ENCODE data around the gene MPRIP. TPM values are rescaled to one million over a fixed set of nuclear protein-coding genes. Genes with fewer than 3 reads are reported as not detected.

The MPRIP gene
- total RNA-seq, 6 experiments from 2014 or later = 39.0 to 97.6 (median 76.7) TPM

GRCh38 chr17:17071531-17072360 is 29.5 kb downstream of the MPRIP start:
- 76% methylated on average over 7 of the region's 14 CpGs for WGBS (ENCODE audit: insufficient coverage, low coverage, low lambda C conversion rate, missing lambda C conversion rate)
- H3K9me3 ChIP-seq = no peaks in the 10 kb centered on the region
- no peak overlapping the region for H3K27ac ChIP-seq
- no peak for TF ChIP-seq POLR2A (IDR thresholded peaks at IDR 0.05)
- TF ChIP-seq, protein P1, sequence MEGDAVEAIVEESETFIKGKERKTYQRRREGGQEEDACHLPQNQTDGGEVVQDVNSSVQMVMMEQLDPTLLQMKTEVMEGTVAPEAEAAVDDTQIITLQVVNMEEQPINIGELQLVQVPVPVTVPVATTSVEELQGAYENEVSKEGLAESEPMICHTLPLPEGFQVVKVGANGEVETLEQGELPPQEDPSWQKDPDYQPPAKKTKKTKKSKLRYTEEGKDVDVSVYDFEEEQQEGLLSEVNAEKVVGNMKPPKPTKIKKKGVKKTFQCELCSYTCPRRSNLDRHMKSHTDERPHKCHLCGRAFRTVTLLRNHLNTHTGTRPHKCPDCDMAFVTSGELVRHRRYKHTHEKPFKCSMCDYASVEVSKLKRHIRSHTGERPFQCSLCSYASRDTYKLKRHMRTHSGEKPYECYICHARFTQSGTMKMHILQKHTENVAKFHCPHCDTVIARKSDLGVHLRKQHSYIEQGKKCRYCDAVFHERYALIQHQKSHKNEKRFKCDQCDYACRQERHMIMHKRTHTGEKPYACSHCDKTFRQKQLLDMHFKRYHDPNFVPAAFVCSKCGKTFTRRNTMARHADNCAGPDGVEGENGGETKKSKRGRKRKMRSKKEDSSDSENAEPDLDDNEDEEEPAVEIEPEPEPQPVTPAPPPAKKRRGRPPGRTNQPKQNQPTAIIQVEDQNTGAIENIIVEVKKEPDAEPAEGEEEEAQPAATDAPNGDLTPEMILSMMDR (IDR thresholded peaks at IDR 0.05) = no peak
- no peak for ATAC-seq
- intact Hi-C loops (cut with DNase I) = no loop called here
- H3K27me3 ChIP-seq = no peaks in the 10 kb centered on the region
- H3K36me3 ChIP-seq = no peaks in the 10 kb centered on the region
- no peak overlapping the region for H3K4me3 ChIP-seq
- peaks cover 0 to 22% (median 9%) of the 10 kb centered on the region in 4 donors for H3K4me1 ChIP-seq
- DNase-seq = peak in 1 of 3 donors; percentile 37

DNA sequence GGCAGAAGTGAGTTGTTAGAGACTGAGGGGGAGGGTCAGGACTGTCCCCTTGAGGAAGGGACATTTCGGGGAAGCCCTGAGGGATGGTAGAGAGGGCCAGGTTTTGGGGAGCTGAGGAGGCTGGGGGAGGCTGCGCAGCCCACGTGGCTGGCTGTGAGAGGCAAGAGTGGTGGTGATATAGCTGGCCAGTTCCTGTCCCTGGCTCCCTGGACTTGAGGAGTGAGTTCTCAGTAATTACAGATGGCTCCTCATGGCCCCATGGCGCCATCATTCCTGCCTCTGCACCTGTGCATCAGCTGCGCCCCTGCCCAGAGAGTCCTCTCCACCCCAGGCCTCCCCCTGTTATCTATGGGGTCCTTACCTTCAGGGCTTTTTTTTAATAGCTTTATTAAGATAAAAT is 30.3 kb downstream of the MPRIP start:
- no peaks in the 10 kb centered on the region for H3K27me3 ChIP-seq
- WGBS (ENCODE audit: insufficient coverage, low coverage, low lambda C conversion rate, missing lambda C conversion rate) = 100% methylated on average over 4 of the region's 5 CpGs
- ATAC-seq = no peak
- H3K36me3 ChIP-seq = no peaks in the 10 kb centered on the region
- no peak overlapping the region for H3K4me3 ChIP-seq
- no peak for TF ChIP-seq POLR2A (IDR thresholded peaks at IDR 0.05)
- TF ChIP-seq, protein P1 (IDR thresholded peaks at IDR 0.05) = no peak
- H3K4me1 ChIP-seq = peaks cover 0 to 30% (median 13%) of the 10 kb centered on the region in 4 donors
- no peak overlapping the region for H3K27ac ChIP-seq
- intact Hi-C loops (cut with DNase I) = no loop called here
- H3K9me3 ChIP-seq = no peaks in the 10 kb centered on the region
- peak in 1 of 3 donors; percentile 21 for DNase-seq

DNA sequence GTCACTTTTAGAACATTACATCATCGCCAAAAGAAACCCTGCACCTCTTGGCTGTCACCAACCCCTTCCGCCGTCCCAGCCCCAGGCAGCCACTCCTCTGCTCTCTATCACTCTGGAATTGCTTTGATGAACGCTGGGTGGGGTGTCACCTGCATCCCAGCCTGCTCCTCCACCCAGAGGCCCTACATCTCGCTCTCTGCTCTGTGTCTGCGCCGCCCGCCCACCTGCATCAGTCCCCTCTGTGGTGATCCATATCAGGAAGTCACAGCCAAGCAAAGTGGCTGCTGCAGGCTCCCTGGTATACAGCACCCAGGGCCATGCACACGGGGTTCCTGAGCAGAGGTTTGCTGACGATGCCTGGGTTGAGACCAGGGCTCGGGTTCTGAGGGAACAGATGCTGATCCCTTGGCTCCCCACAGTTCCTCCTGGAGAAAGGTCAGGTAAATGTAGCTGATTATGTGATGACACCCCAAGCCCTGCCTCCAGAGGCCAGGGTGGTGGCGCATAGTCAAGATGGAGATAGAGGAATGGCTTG is 30.8 kb downstream of the MPRIP start:
- DNase-seq (peak in 1 of 3 donors; percentile 38), ATAC-seq (no peak)
- Histone ChIP-seq H3K27me3 (no peaks in the 10 kb centered on the region), H3K4me1 (peaks cover 0 to 35% (median 16%) of the 10 kb centered on the region in 4 donors), H3K9me3 (no peaks in the 10 kb centered on the region), H3K36me3 (no peaks in the 10 kb centered on the region), H3K4me3 (no peak overlapping the region), H3K27ac (no peak overlapping the region)
- intact Hi-C loops (cut with DNase I) = no loop called here
- 92% methylated on average over 8 of the region's 12 CpGs for WGBS (ENCODE audit: insufficient coverage, low coverage, low lambda C conversion rate, missing lambda C conversion rate)
- TF ChIP-seq POLR2A (IDR thresholded peaks at IDR 0.05) = no peak
- TF ChIP-seq, protein P1 (IDR thresholded peaks at IDR 0.05) = no peak

DNA sequence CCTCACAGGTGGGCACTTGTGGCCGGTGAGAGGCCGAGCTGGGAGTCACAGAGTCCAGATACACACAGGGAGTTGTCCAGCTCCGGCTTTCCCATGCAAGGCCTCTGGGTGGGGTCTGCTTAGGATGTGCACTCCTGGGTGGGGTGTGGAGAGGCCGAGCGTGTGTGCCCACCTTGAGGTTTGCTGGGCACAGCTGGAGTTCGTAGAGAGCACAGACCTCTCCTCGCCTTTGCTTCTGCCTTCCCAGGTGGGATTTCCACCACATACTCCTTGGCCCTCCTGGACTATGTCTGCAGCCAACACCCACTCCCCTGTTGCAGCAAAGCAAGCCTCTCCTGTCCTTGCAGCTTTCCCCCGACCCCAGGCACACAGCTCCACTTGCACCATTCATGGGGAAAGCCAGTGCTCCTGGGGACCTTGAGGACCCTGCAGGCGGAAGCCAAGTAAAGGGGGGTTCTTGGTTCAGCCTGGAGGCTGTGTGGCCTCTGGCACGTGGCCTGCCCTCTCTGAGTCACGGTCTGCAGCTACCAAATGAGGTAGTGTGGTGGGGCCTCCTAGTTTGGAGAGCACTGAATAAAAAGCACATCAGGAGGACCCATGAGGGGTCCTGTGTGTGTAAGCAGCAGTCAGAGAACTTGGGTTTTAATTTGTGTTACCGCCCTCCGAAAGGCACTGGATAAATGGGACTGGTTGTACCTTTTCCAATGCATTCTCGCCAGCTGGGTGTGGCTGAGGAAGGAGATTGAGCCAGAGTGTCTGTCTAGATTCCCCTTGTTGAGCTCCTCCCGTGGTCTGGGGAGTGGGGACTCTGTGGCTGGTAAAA is 31.5 kb downstream of the MPRIP start:
- DNase-seq (peak in 1 of 3 donors; percentile 39), ATAC-seq (no peak)
- H3K27ac ChIP-seq = no peak overlapping the region
- peaks cover 0 to 42% (median 18%) of the 10 kb centered on the region in 4 donors for H3K4me1 ChIP-seq
- no peaks in the 10 kb centered on the region for H3K36me3 ChIP-seq
- 62% methylated on average over 3 of the region's 15 CpGs for WGBS (ENCODE audit: insufficient coverage, low coverage, low lambda C conversion rate, missing lambda C conversion rate)
- no peak overlapping the region for H3K4me3 ChIP-seq
- H3K9me3 ChIP-seq = no peaks in the 10 kb centered on the region
- no peaks in the 10 kb centered on the region for H3K27me3 ChIP-seq
- no peak for TF ChIP-seq POLR2A (IDR thresholded peaks at IDR 0.05)
- TF ChIP-seq, protein P1 (IDR thresholded peaks at IDR 0.05) = no peak
- intact Hi-C loops (cut with DNase I) = no loop called here
